Mesothelial cell of epicardium (in vitro differentiated cells): ENCODE data around the gene RALGPS1. TPM values are rescaled to one million over a fixed set of nuclear protein-coding genes. Genes with fewer than 3 reads are reported as not detected.
A peak's percentile ranks its signal among the peaks of the same experiment; 100 is the strongest.

Source experiments
- DNase-seq, 2 experiments: peaks; one replicate each; pipeline ENCODE4 v3.0.0; 2021; ENCODE audit warnings: low spot score in 2 of 2; ENCODE audit not compliant: unreplicated experiment in 2 of 2
- H3K27ac Mint-ChIP-seq: 2 replicates; pipeline ENCODE4 v1.8.0; 2021; ENCODE audit warnings: mixed read lengths
- H3K27me3 Mint-ChIP-seq: 2 replicates; pipeline ENCODE4 v1.8.0; 2021; ENCODE audit warnings: low read depth, mixed read lengths
- H3K36me3 Mint-ChIP-seq: 2 replicates; pipeline ENCODE4 v1.8.0; 2021; ENCODE audit warnings: mixed read lengths
- H3K4me1 Mint-ChIP-seq: 2 replicates; pipeline ENCODE4 v1.8.0; 2021; ENCODE audit warnings: mixed read lengths
- H3K4me3 Mint-ChIP-seq: 2 replicates; pipeline ENCODE4 v1.8.0; 2021; ENCODE audit warnings: mild to moderate bottlenecking, moderate library complexity, mixed read lengths
- H3K9me3 Mint-ChIP-seq: 2 replicates; pipeline ENCODE4 v1.8.0; 2021; ENCODE audit warnings: mixed read lengths
- CTCF ChIP-seq: fragments of 200-600 bp; sonication (generic); IDR thresholded peaks from one replicate; pipeline ENCODE4 v1.5.0; 2021; ENCODE audit warnings: antibody characterized with exemption; ENCODE audit not compliant: unreplicated experiment
- total RNA-seq: library from RNA; stranded (reverse); gene quantifications from 3 replicates; pipeline ENCODE4 v1.2.1, GENCODE V29; 2021

The RALGPS1 gene
- total RNA-seq, 1 donor from 2014 or later: 25.6 TPM

DNA sequence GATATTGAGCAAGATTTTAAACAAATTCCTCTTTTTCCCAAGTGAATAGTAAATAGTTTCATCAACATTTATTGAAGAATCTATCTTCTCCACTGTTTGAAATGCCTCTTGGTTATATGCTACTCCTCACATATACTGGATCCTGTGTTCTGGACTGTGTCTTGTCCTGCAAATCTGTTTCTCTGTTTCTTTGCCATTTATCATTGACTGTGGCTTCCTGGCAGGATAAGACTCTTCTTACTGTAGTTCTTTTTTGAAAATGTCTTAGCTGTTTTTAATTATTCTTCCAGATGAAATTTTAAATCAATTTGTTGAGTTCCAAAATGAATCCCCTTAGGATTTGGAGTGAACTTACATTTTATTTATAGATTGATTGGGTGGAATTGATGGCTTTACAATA, 27.8 kb downstream of the RALGPS1 start:
- H3K9me3 Mint-ChIP-seq: no peaks in the 10 kb centered on the region
- H3K36me3 Mint-ChIP-seq: no peaks in the 10 kb centered on the region
- peak overlapping the region; percentile 32 for H3K27ac Mint-ChIP-seq
- DNase-seq: no peak
- no peak for TF ChIP-seq CTCF
- no peaks in the 10 kb centered on the region for H3K27me3 Mint-ChIP-seq
- peaks cover 11% of the 10 kb centered on the region for H3K4me1 Mint-ChIP-seq
- no peak overlapping the region for H3K4me3 Mint-ChIP-seq

DNA sequence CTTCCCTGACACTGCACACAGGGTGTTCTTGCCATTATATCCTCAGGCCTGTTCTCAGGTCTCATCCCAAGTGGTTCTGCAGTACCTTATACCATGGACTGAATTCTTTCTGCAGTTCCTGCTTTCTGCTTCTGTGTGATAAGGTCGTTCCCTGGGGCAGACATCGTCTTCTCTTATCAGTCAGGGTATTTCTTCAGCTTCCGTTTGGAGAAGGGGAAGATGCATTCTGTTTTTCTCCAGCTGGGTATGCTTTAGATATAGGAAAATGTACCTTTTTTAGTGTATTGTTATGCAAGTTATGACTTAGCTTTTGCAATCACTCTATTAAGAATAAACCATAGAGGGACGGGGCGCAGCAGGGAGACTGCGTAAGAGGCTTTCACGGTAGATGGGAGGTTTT, 31.1 kb downstream of the RALGPS1 start:
- Mint-ChIP-seq H3K27ac (no peak overlapping the region), H3K36me3 (no peaks in the 10 kb centered on the region), H3K9me3 (no peaks in the 10 kb centered on the region), H3K4me3 (no peak overlapping the region), H3K4me1 (peaks cover 13% of the 10 kb centered on the region), H3K27me3 (no peaks in the 10 kb centered on the region)
- no peak for DNase-seq
- no peak for TF ChIP-seq CTCF

DNA sequence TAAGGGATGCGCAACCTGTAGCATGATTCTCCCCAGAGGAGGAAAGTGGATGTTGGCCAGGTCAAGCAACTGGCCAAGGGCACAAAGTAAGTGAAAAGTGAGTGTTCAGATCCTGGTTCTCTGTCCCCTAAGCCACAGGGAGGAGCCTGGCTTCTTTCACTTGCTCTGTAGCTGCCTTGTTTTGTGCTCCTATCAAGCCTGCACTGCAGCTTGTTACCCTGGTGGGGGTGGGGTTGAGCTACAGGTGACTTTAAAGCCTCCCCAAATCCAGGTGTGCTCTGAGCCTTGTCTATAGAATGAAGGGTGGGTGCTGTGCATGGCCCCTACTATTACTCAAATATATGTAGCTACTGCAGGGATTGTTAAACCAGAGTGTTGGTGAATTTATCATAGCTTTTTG, 32.9 kb downstream of the RALGPS1 start:
- Mint-ChIP-seq H3K27me3 (no peaks in the 10 kb centered on the region), H3K36me3 (no peaks in the 10 kb centered on the region), H3K9me3 (no peaks in the 10 kb centered on the region), H3K4me3 (no peak overlapping the region), H3K27ac (no peak overlapping the region), H3K4me1 (peaks cover 16% of the 10 kb centered on the region)
- DNase-seq: no peak
- no peak for TF ChIP-seq CTCF

DNA sequence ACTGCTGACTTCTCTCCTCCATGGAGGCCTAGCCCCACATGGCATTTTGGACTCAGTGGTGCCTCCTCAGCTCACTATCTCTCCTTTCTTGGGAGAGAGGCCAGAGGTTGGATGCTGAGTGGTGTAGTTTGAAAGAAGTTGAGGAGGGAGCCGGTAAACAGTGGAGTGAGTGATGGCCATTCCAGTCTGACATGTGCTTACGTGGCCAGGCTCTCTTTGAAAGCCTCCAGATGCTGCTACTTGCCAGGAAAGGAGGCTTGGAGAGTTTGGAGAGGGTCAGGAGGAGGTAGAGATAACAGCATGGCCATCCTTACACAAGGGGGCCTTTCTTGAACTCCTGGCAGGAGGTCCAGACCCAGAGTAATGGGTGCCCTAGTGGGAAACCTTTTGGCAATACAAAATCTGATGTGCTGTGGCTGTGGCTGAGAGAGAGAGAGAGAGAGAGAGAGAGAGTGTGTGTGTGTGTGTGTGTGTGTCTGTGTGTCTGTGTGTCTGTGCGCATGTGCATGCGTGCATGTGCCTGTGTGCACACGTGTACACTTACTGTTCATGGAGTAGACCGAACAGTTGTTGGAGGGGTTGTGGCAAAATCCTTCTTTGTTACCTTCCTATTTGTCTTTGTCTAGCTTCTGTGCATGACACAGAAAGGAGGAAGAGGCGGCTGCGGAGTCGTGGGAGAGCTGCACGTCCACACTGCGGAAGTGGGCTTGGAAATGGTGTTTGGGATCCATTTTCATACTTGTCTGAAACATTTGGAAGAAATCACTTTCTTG, 37.8 kb downstream of the RALGPS1 start:
- no peaks in the 10 kb centered on the region for H3K9me3 Mint-ChIP-seq
- no peak overlapping the region for H3K4me3 Mint-ChIP-seq
- peaks cover 28% of the 10 kb centered on the region for H3K4me1 Mint-ChIP-seq
- TF ChIP-seq CTCF: no peak
- peak overlapping the region; percentile 94 for H3K27ac Mint-ChIP-seq
- H3K36me3 Mint-ChIP-seq: no peaks in the 10 kb centered on the region
- no peak for DNase-seq
- no peaks in the 10 kb centered on the region for H3K27me3 Mint-ChIP-seq

GRCh38 chr9:126953041-126953809, 38.6 kb downstream of the RALGPS1 start:
- Mint-ChIP-seq H3K27ac (peak overlapping the region; percentile 94), H3K4me3 (no peak overlapping the region), H3K36me3 (no peaks in the 10 kb centered on the region), H3K27me3 (no peaks in the 10 kb centered on the region), H3K9me3 (no peaks in the 10 kb centered on the region), H3K4me1 (peaks cover 32% of the 10 kb centered on the region)
- no peak for TF ChIP-seq CTCF
- no peak for DNase-seq
